Superior temporal gyrus (tissue), 1 donor: Measurements from ENCODE around the gene PRND.
A peak's percentile ranks its signal among the peaks of the same experiment; 100 is the strongest.
"Not testable (repeated sequence)": the region's sequence is repeated elsewhere in the genome, so short reads cannot be mapped to it uniquely, and the experiment has no call there.

Experiments used
- DNase-seq: peaks from one replicate; pipeline ENCODE4 v3.0.0-alpha.2; 2016; ENCODE audit errors: extremely low spot score

The PRND gene

DNA sequence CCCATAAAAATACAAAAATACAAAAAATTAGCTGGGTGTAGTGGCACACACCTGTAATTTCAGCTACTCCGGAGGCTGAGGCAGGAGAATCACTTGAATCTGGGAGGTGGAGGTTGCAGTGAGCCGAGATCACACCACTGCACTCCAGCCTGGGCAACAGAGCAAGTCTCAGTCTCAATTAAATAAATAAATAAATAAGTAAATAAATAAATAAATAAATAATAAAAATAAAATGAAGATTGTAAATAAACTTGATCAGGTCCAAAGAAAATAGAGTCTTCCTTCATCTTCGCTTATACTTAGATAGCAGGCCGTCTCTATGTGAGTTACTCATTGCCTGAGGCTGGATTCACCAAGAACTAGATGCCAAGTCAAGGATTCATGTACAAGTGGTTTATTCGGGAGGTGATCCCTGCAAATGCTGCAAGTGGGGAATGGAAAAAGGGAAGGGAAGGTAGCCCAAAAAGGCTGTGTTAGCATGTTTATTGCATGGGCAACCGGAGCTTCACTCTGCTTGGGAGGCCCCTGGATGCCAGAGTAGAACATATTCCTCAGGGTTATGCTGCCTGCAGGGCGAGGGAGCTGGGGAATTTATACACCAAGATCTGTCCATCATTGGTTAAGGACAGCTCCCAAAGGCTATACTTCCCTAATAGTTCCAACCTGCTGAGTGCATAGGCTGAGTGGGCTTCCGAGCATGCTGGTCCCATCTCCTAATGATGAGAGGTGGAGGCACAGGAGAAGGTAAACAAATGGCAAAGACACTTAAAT is 16.3 kb downstream of the PRND start:
- no peak for DNase-seq

GRCh38 chr20:4740774-4741431 is 19.2 kb downstream of the PRND start:
- peak; percentile 61 for DNase-seq

DNA sequence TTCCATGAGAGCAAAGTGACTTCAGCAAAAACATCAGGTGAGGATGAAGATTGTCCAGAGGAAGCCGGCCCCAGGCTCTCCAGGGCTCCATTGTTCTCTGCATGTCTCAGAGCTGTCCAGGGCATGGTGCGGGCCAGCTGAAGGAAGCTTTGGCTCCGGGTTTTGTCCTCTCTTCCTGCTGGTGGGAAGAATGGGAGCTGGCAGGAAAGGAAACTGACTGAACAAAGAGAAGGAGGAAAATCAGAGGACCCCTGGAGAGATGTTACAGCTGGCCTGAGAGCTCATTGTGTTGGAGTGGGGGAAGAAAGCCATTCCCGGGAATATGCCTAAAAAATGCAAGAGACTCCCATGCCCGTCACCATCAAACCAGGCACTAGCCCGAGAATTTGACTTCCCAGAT is 27.1 kb downstream of the PRND start:
- no peak for DNase-seq

- no peak for DNase-seq
Observed at GRCh38 chr20:4749326-4749725, 27.6 kb downstream of the PRND start.

DNA sequence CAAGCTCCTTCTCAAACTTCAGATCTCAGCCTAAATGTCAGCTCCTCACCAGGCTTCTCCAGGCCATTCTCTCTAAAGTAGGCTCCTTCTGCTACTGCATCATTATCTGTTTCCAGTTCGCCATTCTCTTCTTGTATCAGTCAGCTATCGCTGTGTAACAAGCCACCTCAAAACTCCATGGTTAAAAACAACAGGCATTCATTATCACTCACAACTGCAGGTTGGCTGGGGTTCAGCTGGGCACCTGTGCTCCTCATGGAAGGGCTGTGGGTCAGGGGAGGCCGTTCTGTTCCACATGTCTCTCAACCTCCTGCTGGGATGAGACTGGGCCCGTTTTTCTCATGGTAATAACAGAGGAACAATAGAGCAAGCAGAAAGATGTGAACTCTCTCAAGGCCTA is 28.7 kb downstream of the PRND start:
- no peak for DNase-seq

DNA sequence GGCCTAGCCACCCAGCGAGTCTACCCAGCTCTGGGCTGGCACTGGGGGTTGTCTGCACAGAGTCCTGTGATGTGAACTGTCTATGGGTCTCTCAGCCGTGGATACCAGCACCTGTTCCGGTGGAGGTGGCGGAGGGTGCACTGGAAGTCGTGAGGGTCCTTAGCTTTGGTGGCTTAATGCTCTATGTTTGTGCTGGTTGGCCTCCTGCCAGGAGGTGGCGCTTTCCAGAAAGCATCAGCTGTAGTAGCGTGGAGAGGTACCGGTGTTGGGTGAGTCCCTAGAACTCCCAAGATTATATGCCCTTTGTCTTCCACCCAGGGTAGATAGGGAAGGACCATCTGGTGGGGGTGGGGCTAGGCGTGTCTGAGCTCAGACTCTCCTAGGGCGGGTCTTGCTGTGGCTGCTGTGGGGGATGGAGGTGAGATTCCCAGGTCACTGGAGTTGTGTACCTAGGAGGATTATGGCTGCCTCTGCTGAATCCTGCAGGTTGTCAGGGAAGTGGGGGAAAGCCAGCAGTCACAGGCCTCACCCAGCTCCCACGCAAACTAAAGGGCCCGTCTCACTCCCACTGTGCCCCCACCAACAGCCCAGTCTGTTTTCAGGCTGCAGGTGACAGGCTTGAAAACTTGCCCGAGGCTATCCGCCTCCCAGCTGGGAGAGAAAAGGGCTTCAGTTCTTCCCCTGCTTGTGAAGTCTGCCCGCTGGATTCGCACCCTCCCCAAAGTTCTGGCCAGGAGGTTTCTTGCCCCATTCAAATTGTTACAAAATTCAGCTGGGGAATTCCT is 37.6 kb downstream of the PRND start:
- not testable (repeated sequence) for DNase-seq

- no peak for DNase-seq
Observed at GRCh38 chr20:4763261-4763660, 41.6 kb downstream of the PRND start.

DNA sequence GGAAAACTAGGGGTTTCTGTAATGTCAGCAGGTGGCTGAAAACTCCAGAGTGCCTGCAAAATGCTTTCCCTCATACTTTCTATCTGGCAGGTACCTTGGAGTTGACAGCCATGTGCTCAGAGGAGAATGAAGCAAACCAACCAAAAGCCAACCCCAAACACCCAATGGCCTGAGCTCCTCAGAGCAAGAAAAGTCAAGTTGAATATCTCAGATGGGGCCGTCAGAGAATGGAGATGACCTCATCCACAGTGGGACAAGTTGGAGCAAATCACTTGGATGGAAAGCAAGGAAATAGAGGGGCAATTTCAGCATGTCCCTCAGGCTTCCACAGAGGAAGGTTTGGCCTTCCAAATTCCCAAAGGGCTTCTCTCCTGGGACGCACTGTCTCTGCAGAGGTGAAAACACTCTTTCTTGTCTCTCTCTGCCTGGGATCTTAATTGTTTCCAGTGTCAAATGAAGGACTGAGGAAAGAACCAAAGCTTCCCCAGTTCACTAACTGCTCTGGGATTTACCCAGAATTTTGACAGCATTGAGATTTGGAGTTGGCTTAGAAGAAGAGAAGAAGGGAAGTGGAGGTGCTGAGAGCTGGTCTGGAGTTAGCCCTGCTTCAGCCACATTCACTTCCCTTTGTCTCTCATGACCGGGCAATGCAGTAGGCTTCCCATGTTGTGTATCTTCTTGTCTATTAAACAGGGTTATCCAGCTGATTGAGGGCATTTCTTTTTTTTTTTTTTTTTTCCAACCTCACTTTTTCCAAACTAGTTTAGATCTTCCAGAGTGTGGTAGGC is 42.2 kb downstream of the PRND start:
- no peak for DNase-seq

- no peak for DNase-seq
Observed at GRCh38 chr20:4764805-4765204, 43.1 kb downstream of the PRND start.

- no peak for DNase-seq
Observed at GRCh38 chr20:4765681-4766080, 44.0 kb downstream of the PRND start.

DNA sequence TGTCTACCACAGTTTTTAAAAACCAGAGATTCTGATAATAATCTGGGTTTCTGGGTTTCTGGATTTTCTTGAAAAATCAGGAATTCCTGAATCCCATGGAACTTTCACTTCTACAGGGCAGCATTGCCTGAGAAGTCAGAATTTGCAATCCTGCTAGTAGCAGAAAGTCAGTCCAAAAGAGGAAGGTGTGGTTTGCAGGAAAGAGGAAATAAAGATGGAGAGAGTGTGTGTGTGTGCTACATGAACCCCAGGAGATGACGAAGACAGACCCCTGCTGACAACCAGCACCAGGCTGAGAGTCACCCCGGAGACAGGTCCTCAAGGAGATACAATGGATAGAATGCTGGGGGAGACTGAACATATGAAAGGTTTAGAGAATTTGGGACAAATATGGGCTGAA is 44.9 kb downstream of the PRND start:
- no peak for DNase-seq

- DNase-seq, result no peak
Observed at GRCh38 chr20:4767084-4767483, 45.4 kb downstream of the PRND start.

DNA sequence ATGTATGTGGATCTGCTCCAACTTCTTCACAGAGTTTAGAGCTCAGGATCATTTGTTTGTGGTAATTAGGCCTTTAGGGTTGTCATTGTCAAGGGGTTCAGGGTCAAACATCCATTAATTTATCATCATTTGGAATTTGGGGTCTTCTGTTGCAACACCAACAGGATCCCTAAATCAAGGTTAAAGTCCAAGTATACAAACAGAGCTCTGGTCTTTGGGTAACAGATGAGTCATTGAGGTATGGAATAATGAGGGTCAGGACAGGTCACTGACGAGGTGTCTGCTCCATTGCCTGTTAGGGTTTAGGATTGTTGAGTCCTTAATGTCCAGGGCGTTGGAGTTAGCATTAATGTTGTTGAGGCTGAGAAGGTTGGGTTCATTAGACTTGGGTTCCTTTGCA is 47.6 kb downstream of the PRND start:
- DNase-seq, result no peak

- no peak for DNase-seq
Observed at GRCh38 chr20:4770026-4770425, 48.3 kb downstream of the PRND start.

DNA sequence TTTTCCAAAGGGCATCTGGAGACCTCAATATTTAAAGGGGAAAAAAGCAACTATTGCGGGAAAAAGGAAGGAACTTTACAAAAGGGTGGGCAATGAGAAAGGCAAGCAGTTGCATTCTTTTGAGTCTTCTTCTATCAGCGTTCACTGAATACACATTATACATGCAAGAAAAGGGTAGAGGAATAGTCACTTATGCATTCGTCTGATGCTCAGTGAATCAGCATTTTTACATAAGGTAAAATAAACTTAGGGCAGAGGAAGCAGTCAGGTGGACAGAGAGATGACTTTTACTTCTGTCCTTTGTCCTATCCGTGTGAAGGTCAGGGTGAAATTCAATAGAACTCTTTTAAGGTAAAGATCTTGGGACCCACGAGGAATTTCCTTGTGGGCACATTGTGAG is 49.3 kb downstream of the PRND start:
- no peak for DNase-seq

- DNase-seq, result no peak
Observed at GRCh38 chr20:4772132-4772531, 50.4 kb downstream of the PRND start.

DNA sequence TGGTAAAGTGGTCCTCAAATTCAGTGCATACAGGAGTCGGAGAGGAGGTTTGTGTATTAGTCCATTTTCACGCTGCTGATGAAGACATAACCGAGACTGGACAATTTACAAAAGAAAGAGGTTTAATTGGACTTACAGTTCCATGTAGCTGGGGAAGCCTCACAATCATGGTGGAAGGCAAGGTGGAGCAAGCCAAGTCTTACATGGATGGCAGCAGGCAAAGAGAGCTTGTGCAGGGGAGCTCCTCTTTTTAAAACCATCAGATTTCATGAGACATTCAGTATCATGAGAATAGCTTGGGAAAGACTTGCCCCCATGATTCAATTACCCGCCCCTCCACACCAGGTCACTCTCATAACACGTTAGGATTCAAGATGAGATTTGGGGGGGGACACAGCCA is 51.3 kb downstream of the PRND start:
- not testable (repeated sequence) for DNase-seq

GRCh38 chr20:4773736-4774135 is 52.0 kb downstream of the PRND start:
- no peak for DNase-seq

GRCh38 chr20:4774207-4774606 is 52.5 kb downstream of the PRND start:
- no peak for DNase-seq

DNA sequence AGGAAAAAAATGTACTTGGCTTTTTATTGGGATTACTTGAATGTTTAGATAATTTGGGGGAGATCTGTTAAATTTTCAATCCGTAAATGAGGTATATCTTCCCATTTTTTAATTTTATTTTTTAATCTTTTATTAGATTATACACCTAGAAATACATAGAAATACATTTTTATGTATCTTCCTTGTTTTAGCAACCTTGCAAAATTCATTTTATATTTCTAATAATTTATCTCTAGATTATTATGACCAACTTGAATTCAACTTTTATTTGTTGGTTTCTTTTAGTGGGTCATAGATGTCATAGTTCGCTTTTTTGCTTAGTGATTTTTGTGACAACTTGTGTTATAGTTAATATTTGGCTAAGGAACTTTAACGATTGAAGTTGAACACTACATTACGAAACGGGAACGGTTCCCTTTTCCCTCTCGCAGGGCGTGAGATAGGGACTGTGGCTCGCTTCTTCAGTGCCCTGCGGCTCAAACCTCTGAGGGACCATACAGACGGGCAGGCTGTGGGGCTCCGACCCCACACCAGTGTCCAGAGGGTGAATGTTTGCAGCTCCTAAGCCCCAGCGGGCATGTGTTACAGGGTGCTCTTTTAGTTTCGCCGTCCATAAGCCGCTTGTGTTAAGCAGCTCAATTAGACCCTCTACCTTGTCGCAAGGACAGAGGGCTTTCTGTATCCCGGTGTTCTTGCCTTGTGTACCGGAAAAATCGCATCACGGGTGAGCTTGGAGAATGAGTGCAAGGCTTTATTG is 53.8 kb downstream of the PRND start:
- no peak for DNase-seq

DNA sequence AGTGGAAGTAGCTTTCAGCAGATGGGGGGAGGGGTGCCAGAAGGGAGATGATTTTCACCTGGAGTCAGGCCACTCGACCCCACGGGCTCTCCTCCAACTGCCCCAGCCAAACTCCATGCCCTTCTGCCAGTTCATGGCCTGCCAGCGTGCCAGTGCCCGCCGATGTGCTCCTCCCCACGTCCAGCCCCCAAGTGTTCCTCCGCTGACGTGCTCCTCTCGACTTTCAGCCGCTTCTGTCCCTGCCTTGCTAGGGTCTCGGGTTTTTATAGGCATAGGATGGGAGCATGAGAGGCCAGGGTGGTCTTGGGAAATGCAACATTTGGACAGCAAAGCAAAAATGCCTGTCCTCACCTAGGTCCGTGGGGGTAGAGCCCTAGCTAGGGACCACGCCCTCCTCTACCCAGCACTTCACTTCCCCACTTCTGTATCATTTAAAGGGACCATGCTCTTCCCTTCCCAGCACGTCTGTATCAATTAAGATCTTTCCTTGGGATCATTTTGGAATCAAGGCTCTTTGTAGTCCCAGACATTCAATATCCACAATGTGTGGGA is 54.4 kb downstream of the PRND start:
- no peak for DNase-seq
